HCT116 (cell line): Measurements from ENCODE around the gene LCN6. TPM values are rescaled to one million over a fixed set of nuclear protein-coding genes. Genes with fewer than 3 reads are reported as not detected.
A peak's percentile ranks its signal among the peaks of the same experiment; 100 is the strongest.

Experiments
- ATAC-seq: fragments of 200-7000 bp; cut with Tn5 transposase; 2 replicates; pipeline ENCODE4 v1.9.1; 2020; ENCODE audit warnings: mild to moderate bottlenecking, moderate library complexity
- BruUV-seq: library from RNA; stranded (reverse); fragments of 400-500 nt; replicated peaks from 2 replicates; lab custom pipeline; 2021; lab: Mats Ljungman, UMichigan
- CTCF ChIA-PET: fragments of 300-600 bp; sonication (Branson Sonifier 250); formaldehyde crosslinking; loops from one replicate; lab custom pipeline; 2021; ENCODE audit warnings: antibody characterized with exemption; lab: Charles Lee
- POLR2A ChIA-PET: fragments of 300-600, 350-600 bp; sonication (Branson Sonifier 250); formaldehyde crosslinking; loops from one replicate; lab custom pipeline; 2021; ENCODE audit warnings: antibody characterized with exemption; lab: Charles Lee
- RAD21 ChIA-PET, 2 experiments: fragments of 300-600 bp; sonication (Branson Sonifier 250); formaldehyde crosslinking; loops; one replicate each; lab custom pipeline; 2023; ENCODE audit warnings: low total read pairs in 2 of 2; ENCODE audit not compliant: uncharacterized antibody in 2 of 2, unreplicated experiment in 2 of 2, low non-redundant PET in 1 of 2; lab: Charles Lee
- DNase-seq: peaks from one replicate; pipeline ENCODE4 v3.0.0-alpha.2; 2010; ENCODE audit warnings: low read depth, low spot score
- H2AFZ ChIP-seq: fragments of 200-600 bp; shearing (Covaris generic), sonication (generic); 2 replicates; pipeline ENCODE4 v1.6.1; 2017; ENCODE audit warnings: low read depth, mixed run types, mixed read lengths, antibody characterized with exemption, low read length; ENCODE audit not compliant: poor library complexity, severe bottlenecking
- H3K27ac ChIP-seq: 2 replicates; pipeline ENCODE4 v1.5.1; 2012; ENCODE audit warnings: low read depth, low read length
- H3K27me3 ChIP-seq: fragments of 200-600 bp; sonication (generic); 2 replicates; pipeline ENCODE4 v1.6.1; 2016; ENCODE audit warnings: mixed run types, low read length, mixed read lengths; ENCODE audit not compliant: insufficient read depth
- H3K36me3 ChIP-seq, 2 experiments: fragments of 200-500 bp in 1 of 2; fragments of 200-600 bp in 1 of 2; sonication (Bioruptor generic) in 1 of 2; sonication (generic) in 1 of 2; 2 replicates each; pipeline versions ENCODE4 v1.5.1 to v1.6.1; 2014 to 2016; ENCODE audit warnings: low read length in 2 of 2, inconsistent platforms in 1 of 2, mixed read lengths in 1 of 2, mixed run types in 1 of 2; ENCODE audit not compliant: insufficient read depth in 2 of 2, control insufficient read depth in 1 of 2
- H3K4me1 ChIP-seq, 2 experiments: fragments of 200-600 bp in 1 of 2; sonication (generic) in 1 of 2; 2 replicates each; pipeline versions ENCODE4 v1.5.1 to v1.6.1; 2012 to 2017; ENCODE audit warnings: low read length in 2 of 2, inconsistent platforms in 1 of 2, mild to moderate bottlenecking in 1 of 2, mixed read lengths in 1 of 2, mixed run types in 1 of 2, moderate library complexity in 1 of 2; ENCODE audit not compliant: insufficient read depth in 2 of 2, control insufficient read depth in 1 of 2
- H3K4me2 ChIP-seq: fragments of 200-600 bp; sonication (generic); 2 replicates; pipeline ENCODE4 v1.6.1; 2017; ENCODE audit warnings: mixed run types, low read length, mixed read lengths
- H3K4me3 ChIP-seq, 2 experiments: fragments of 200-600 bp in 1 of 2; sonication (generic) in 1 of 2; replicated peaks in 1 of 2; 2 replicates each; pipeline ENCODE4 v1.5.1; 2011 to 2016; ENCODE audit warnings: low read length in 2 of 2, control low read depth in 1 of 2, low read depth in 1 of 2, mild to moderate bottlenecking in 1 of 2, mixed read lengths in 1 of 2, mixed run types in 1 of 2
- H3K79me2 ChIP-seq: fragments of 200-600 bp; sonication (generic); 2 replicates; pipeline ENCODE4 v1.6.1; 2017; ENCODE audit warnings: mild to moderate bottlenecking, mixed run types, low read length, moderate library complexity, mixed read lengths; ENCODE audit not compliant: insufficient read depth
- H3K9ac ChIP-seq: fragments of 200-600 bp; sonication (generic); 2 replicates; pipeline ENCODE4 v1.6.1; 2016; ENCODE audit warnings: low read length, mixed read lengths
- H3K9me2 ChIP-seq: fragments of 200-600 bp; sonication (generic), shearing (Covaris generic); 2 replicates; pipeline ENCODE4 v1.6.1; 2017; ENCODE audit warnings: mixed run types, mild to moderate bottlenecking, moderate library complexity; ENCODE audit not compliant: insufficient read depth
- H3K9me3 ChIP-seq, 2 experiments: fragments of 200-500 bp in 1 of 2; fragments of 200-600 bp in 1 of 2; sonication (Bioruptor generic) in 1 of 2; sonication (generic) in 1 of 2; 2 replicates each; pipeline ENCODE4 v1.6.1; 2014 to 2017; ENCODE audit warnings: low read length in 2 of 2, mixed read lengths in 2 of 2, inconsistent platforms in 1 of 2, low read depth in 1 of 2, mild to moderate bottlenecking in 1 of 2, mixed run types in 1 of 2, moderate library complexity in 1 of 2; ENCODE audit not compliant: control insufficient read depth in 1 of 2, insufficient read depth in 1 of 2
- H4K20me1 ChIP-seq: fragments of 200-600 bp; sonication (generic), shearing (Covaris generic); 2 replicates; pipeline ENCODE4 v1.6.1; 2017; ENCODE audit warnings: mixed run types, mild to moderate bottlenecking, moderate library complexity; ENCODE audit not compliant: insufficient read depth
- CBX3 ChIP-seq: IDR thresholded peaks from 2 replicates; pipeline ENCODE4 v1.6.1; 2012; ENCODE audit warnings: low read depth
- POLR2A ChIP-seq: IDR thresholded peaks from 2 replicates; pipeline ENCODE4 v1.7.0; 2011; ENCODE audit warnings: borderline replicate concordance; ENCODE audit not compliant: insufficient read depth, insufficient read length; ENCODE audit errors: extremely low read depth
- POLR2AphosphoS5 ChIP-seq: IDR thresholded peaks from 2 replicates; pipeline ENCODE4 v1.6.1; 2011; ENCODE audit warnings: mild to moderate bottlenecking, low read depth, low read length, moderate library complexity
- REST ChIP-seq: IDR thresholded peaks from 2 replicates; pipeline ENCODE4 v1.6.1; 2012; ENCODE audit warnings: low read depth
- YY1 ChIP-seq: IDR thresholded peaks from 2 replicates; pipeline ENCODE4 v1.6.1; 2011; ENCODE audit warnings: low read length, low read depth, moderate library complexity, mild to moderate bottlenecking; ENCODE audit not compliant: insufficient replicate concordance; ENCODE audit errors: extremely low read depth
- ZNF274 ChIP-seq: fragments of 200-500 bp; sonication (Bioruptor generic); IDR thresholded peaks from 2 replicates; pipeline ENCODE4 v1.6.1; 2014; ENCODE audit warnings: mild to moderate bottlenecking, low read depth, low read length, inconsistent platforms
- intact Hi-C: fragments of 100-400 bp; cut with micrococcal nuclease; formaldehyde crosslinking; loops from 2 replicates; pipeline ENCODE4 v1.10.0; 2022
- total RNA-seq: library from RNA; stranded (reverse); gene quantifications from one replicate; pipeline ENCODE4 v1.2.1, GENCODE V29; 2021; ENCODE audit not compliant: unreplicated experiment
- TF ChIP-seq, protein P1 (sequence below), 3 experiments: fragments of 200-600 bp in 1 of 3; sonication (generic) in 1 of 3; IDR thresholded peaks in 2 of 3; conservative IDR thresholded peaks in 1 of 3; 2 replicates each; pipeline ENCODE4 v1.5.1; 2012 to 2017; ENCODE audit warnings: low read depth in 2 of 3, low read length in 2 of 3, antibody characterized with exemption in 1 of 3, borderline replicate concordance in 1 of 3, control low read depth in 1 of 3, mild to moderate bottlenecking in 1 of 3, mixed read lengths in 1 of 3, mixed run types in 1 of 3, moderate library complexity in 1 of 3; ENCODE audit not compliant: insufficient read depth in 1 of 3

LCN6 gene
- total RNA-seq, 1 experiment from 2014 or later: not detected

- no peak overlapping the region for H3K4me2 ChIP-seq
- H3K4me3 ChIP-seq: no peak overlapping the region
- ChIA-PET RAD21 (no interaction called here), CTCF (no interaction called here), POLR2A (no interaction called here)
- H4K20me1 ChIP-seq: no peaks in the 10 kb centered on the region
- no peaks in the 10 kb centered on the region for H3K27me3 ChIP-seq
- H2AFZ ChIP-seq: no peak overlapping the region
- H3K4me1 ChIP-seq: peaks cover 0 to 5% of the 10 kb centered on the region in 2 experiments; a peak in 1 of 4 replicates
- no peak overlapping the region for H3K9ac ChIP-seq
- DNase-seq (no peak), ATAC-seq (no peak)
- no peaks in the 10 kb centered on the region for H3K9me2 ChIP-seq
- BruUV-seq: no TSS peak
- H3K79me2 ChIP-seq: no peaks in the 10 kb centered on the region
- intact Hi-C loops: no loop called here
- H3K9me3 ChIP-seq: peaks cover 6 to 16% of the 10 kb centered on the region in 2 experiments; a peak in 2 of 4 replicates
- H3K27ac ChIP-seq: no peak overlapping the region
- TF ChIP-seq POLR2AphosphoS5: no peak
- TF ChIP-seq POLR2A: no peak
- TF ChIP-seq ZNF274: no peak
- no peak for TF ChIP-seq CBX3
- H3K36me3 ChIP-seq: no peaks in the 10 kb centered on the region
Measured at GRCh38 chr9:136771907-136772415, 23.6 kb upstream of the LCN6 start.

GRCh38 chr9:136769710-136770191 lies 21.4 kb upstream of the LCN6 start:
- intact Hi-C loops: no loop called here
- BruUV-seq: no TSS peak
- no peak overlapping the region for H2AFZ ChIP-seq
- RAD21 ChIA-PET: no interaction called here
- H3K9ac ChIP-seq: no peak overlapping the region
- TF ChIP-seq REST (no peak), YY1 (no peak)
- TF ChIP-seq, protein P1, sequence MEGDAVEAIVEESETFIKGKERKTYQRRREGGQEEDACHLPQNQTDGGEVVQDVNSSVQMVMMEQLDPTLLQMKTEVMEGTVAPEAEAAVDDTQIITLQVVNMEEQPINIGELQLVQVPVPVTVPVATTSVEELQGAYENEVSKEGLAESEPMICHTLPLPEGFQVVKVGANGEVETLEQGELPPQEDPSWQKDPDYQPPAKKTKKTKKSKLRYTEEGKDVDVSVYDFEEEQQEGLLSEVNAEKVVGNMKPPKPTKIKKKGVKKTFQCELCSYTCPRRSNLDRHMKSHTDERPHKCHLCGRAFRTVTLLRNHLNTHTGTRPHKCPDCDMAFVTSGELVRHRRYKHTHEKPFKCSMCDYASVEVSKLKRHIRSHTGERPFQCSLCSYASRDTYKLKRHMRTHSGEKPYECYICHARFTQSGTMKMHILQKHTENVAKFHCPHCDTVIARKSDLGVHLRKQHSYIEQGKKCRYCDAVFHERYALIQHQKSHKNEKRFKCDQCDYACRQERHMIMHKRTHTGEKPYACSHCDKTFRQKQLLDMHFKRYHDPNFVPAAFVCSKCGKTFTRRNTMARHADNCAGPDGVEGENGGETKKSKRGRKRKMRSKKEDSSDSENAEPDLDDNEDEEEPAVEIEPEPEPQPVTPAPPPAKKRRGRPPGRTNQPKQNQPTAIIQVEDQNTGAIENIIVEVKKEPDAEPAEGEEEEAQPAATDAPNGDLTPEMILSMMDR (IDR thresholded peaks at IDR 0.05 in 2 of 3, conservative IDR thresholded peaks at IDR 0.05 in 1 of 3; ENCODE audit: borderline replicate concordance in 1 of 3, insufficient read depth in 1 of 3, low read depth in 2 of 3, low read length in 2 of 3): peak; percentile 26 to 70 (median 49); a peak in 4 of 6 replicates
- ATAC-seq: peak; percentile 85
- peaks cover 6 to 16% of the 10 kb centered on the region in 2 experiments; a peak in 2 of 4 replicates for H3K9me3 ChIP-seq
- H3K4me3 ChIP-seq: no peak overlapping the region
- no peaks in the 10 kb centered on the region for H4K20me1 ChIP-seq
- H3K4me2 ChIP-seq: peak overlapping the region; percentile 51
- peaks cover 0 to 8% of the 10 kb centered on the region in 2 experiments; a peak in 1 of 4 replicates for H3K4me1 ChIP-seq
- H3K9me2 ChIP-seq: no peaks in the 10 kb centered on the region
- H3K36me3 ChIP-seq: no peaks in the 10 kb centered on the region
- H3K79me2 ChIP-seq: no peaks in the 10 kb centered on the region
- H3K27me3 ChIP-seq: no peaks in the 10 kb centered on the region
- CTCF ChIA-PET: interaction anchor here (0.7 to 1.7 kb wide), 3 partner anchors 9 to 21 kb away, joined by 3 to 6 read pairs (median 5); partner anchors contain the start of gene TMEM141
- POLR2A ChIA-PET: no interaction called here
- no peak overlapping the region for H3K27ac ChIP-seq
- DNase-seq: no peak
